Fibroblast of the aortic adventitia (primary cell): ENCODE data around the gene LFNG. TPM values are rescaled to one million over a fixed set of nuclear protein-coding genes. Genes with fewer than 3 reads are reported as not detected.

Experiments
- DNase-seq: peaks from one replicate; pipeline ENCODE4 v3.0.0-alpha.2; 2010; ENCODE audit warnings: low read depth
- H3K4me3 ChIP-seq: 2 replicates; pipeline ENCODE4 v1.5.1; 2011; ENCODE audit warnings: low read depth, mild to moderate bottlenecking, control low read depth, low read length, moderate library complexity
- CTCF ChIP-seq: IDR thresholded peaks from 2 replicates; pipeline ENCODE4 v1.5.1; 2011; ENCODE audit warnings: mild to moderate bottlenecking, low read length, control low read depth, inconsistent platforms; ENCODE audit not compliant: insufficient read depth
- total RNA-seq: library from RNA; depleted of rRNA; stranded (reverse); fragments of >200 nt; gene quantifications from 2 replicates; pipeline ENCODE4 v1.2.3, GENCODE V29; 2012; ENCODE audit warnings: low replicate concordance

The LFNG gene
- total RNA-seq, 1 donor = 0.72 TPM

- DNase-seq = no peak
- TF ChIP-seq CTCF = no peak
- H3K4me3 ChIP-seq = no peak overlapping the region
These were observed 2.5 kb downstream of the LFNG start for GRCh38 chr7:2521952-2522591.

- H3K4me3 ChIP-seq = no peak overlapping the region
- TF ChIP-seq CTCF = no peak
- no peak for DNase-seq
These were observed 3.3 kb downstream of the LFNG start for GRCh38 chr7:2522780-2523433.

- no peak for DNase-seq
- no peak overlapping the region for H3K4me3 ChIP-seq
- no peak for TF ChIP-seq CTCF
These were observed 3.9 kb downstream of the LFNG start for GRCh38 chr7:2523461-2523936.

- TF ChIP-seq CTCF = no peak
- DNase-seq = peak; percentile 26
- no peak overlapping the region for H3K4me3 ChIP-seq
These were observed 4.6 kb downstream of the LFNG start for GRCh38 chr7:2523941-2524807.

GRCh38 chr7:2524808-2525657 is 5.5 kb downstream of the LFNG start:
- H3K4me3 ChIP-seq = no peak overlapping the region
- TF ChIP-seq CTCF = no peak
- no peak for DNase-seq
